Parathyroid adenoma (tissue), 2 donors: ENCODE measurements around the gene NEK4.

Experiments used
- H2AFZ ChIP-seq: fragments of 300-600 bp; sonication (generic); one replicate; pipeline ENCODE4 v1.7.0; 2017; ENCODE audit warnings: antibody characterized with exemption, mild to moderate bottlenecking
- H3K27ac ChIP-seq: fragments of 300-600 bp; sonication (generic); one replicate; pipeline ENCODE4 v1.7.0; 2017
- H3K27me3 ChIP-seq: fragments of 300-600 bp; sonication (generic); one replicate; pipeline ENCODE4 v1.7.0; 2017; ENCODE audit warnings: low read length; ENCODE audit not compliant: control insufficient read depth, insufficient read depth
- H3K36me3 ChIP-seq: fragments of 300-600 bp; sonication (generic); one replicate; pipeline ENCODE4 v1.7.0; 2017; ENCODE audit warnings: low read length; ENCODE audit not compliant: control insufficient read depth, insufficient read depth
- H3K4me1 ChIP-seq: fragments of 300-600 bp; sonication (generic); one replicate; pipeline ENCODE4 v1.7.0; 2017; ENCODE audit warnings: control low read depth
- H3K4me2 ChIP-seq: fragments of 300-600 bp; sonication (generic); one replicate; pipeline ENCODE4 v1.7.0; 2017; ENCODE audit warnings: low read length
- H3K4me3 ChIP-seq: fragments of 300-600 bp; sonication (generic); one replicate; pipeline ENCODE4 v1.7.0; 2017; ENCODE audit warnings: low read depth, low read length
- H3K79me2 ChIP-seq: fragments of 300-600 bp; sonication (generic); one replicate; pipeline ENCODE4 v1.7.0; 2017; ENCODE audit warnings: control low read depth
- H3K9ac ChIP-seq: fragments of 300-600 bp; sonication (generic); one replicate; pipeline ENCODE4 v1.7.0; 2017; ENCODE audit warnings: mild to moderate bottlenecking
- H3K9me3 ChIP-seq: fragments of 300-600 bp; sonication (generic); one replicate; pipeline ENCODE4 v1.7.0; 2017; ENCODE audit warnings: low read length; ENCODE audit not compliant: control insufficient read depth
- CTCF ChIP-seq: fragments of 300-600 bp; sonication (generic); IDR thresholded peaks from one replicate; pipeline ENCODE4 v1.7.0; 2017; ENCODE audit warnings: antibody characterized with exemption, mild to moderate bottlenecking
- donor health status: primary hyperparathyroidism.

The NEK4 gene

GRCh38 chr3:52787672-52788625, 17.2 kb upstream of the NEK4 start:
- Histone ChIP-seq H3K27me3 (no peaks in the 10 kb centered on the region), H3K9ac (no peak overlapping the region), H3K79me2 (no peaks in the 10 kb centered on the region), H2AFZ (no peak overlapping the region), H3K27ac (no peak overlapping the region), H3K4me1 (no peaks in the 10 kb centered on the region), H3K4me2 (no peak overlapping the region), H3K4me3 (no peak overlapping the region), H3K36me3 (no peaks in the 10 kb centered on the region), H3K9me3 (no peaks in the 10 kb centered on the region)
- no peak for TF ChIP-seq CTCF

DNA sequence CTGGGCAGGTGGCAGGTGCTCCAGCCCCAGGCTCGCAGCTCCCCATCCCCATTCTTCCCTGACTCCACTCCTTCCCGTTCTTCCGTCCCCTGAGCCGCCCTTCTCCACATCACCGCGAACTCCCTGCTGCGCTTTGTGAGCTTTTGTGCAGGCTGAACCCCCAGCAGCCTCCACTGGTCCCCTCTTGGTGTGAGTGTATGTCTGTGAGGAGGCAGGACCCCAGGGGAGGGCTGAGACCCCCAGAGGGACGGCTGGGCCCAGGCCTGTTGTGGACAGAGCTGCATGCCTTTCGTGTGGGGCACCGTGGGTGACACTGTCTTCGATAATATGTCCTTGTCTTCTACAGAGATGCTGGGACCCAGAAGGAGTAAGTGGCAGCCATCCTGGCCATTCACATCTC, 16.5 kb upstream of the NEK4 start:
- H3K27ac ChIP-seq: no peak overlapping the region
- no peaks in the 10 kb centered on the region for H3K4me1 ChIP-seq
- H3K9ac ChIP-seq: no peak overlapping the region
- H2AFZ ChIP-seq: no peak overlapping the region
- no peak overlapping the region for H3K4me2 ChIP-seq
- H3K27me3 ChIP-seq: no peaks in the 10 kb centered on the region
- no peak overlapping the region for H3K4me3 ChIP-seq
- H3K36me3 ChIP-seq: no peaks in the 10 kb centered on the region
- no peaks in the 10 kb centered on the region for H3K9me3 ChIP-seq
- no peak for TF ChIP-seq CTCF
- no peaks in the 10 kb centered on the region for H3K79me2 ChIP-seq

DNA sequence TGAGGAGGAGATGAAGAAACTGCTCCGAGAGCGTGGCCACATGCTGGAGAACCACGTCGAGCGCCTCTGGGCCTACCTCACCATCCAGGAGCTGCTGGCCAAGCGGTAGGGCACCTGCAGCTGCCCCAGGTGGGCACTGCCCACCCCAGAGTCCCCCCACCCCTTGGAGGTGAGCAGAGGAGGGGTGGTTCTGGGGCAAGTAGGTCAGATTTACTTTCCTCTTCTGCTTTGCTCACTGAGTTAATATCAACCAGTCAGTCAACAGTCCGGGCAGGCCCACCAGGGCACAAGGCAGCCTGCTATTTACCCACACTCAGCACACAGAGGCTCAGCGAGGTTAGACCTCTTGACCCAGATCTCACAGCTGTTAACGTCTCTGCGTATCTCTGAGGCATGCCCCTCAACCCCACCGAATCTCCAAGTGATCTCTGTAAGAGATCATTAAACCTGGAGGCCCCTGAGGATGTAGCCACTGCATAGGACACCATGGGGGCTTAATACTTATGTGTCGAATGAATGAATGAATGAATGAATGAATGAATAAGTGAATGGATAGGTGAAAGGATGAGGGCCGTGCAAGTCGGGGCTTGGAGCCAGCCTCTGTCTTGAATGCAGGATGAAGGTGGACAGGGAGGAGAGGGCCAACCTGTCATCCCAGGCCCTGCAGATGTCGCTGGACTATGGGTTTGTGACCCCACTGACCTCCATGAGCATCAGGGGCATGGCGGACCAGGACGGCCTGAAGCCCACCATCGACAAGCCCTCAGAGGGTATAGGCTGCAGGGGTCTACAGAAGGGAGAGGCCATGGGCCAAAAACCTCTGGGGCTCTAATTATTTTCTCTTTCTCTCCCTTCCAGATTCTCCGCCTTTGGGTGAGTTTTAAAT, 15.8 kb upstream of the NEK4 start:
- Histone ChIP-seq H3K9ac (no peak overlapping the region), H3K27ac (no peak overlapping the region), H3K79me2 (no peaks in the 10 kb centered on the region), H3K36me3 (no peaks in the 10 kb centered on the region), H3K4me2 (no peak overlapping the region), H3K9me3 (no peaks in the 10 kb centered on the region), H3K4me1 (no peaks in the 10 kb centered on the region), H2AFZ (no peak overlapping the region), H3K27me3 (no peaks in the 10 kb centered on the region), H3K4me3 (no peak overlapping the region)
- no peak for TF ChIP-seq CTCF

DNA sequence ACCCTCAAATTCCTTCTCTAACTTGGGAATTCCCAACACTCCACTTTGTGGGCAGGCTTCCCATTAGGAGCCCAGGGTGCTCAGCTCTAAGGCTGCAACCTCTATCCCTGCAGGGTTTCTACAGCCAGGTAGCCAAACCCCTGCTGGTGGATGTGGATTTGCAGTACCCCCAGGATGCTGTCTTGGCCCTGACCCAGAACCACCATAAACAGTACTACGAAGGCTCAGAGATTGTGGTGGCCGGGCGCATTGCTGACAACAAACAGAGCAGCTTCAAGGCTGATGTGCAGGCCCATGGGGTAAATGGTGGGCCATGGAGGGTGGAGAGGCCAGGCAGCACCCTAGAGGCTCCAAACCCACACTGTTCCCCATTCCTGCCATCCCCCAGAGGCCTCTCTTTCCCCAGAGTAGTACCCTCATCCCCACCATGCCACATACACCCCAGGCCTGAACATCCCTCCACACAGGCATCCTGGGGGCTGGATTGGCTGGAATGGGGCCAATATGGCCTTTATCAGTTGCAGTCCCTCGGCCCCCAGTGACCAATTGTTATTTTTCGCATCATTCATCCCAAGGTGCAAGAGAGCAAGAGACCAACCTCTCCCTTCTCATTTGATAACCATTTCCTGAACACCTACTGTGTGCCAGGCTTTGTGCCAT, 14.3 kb upstream of the NEK4 start:
- Histone ChIP-seq H3K9me3 (no peaks in the 10 kb centered on the region), H3K27me3 (no peaks in the 10 kb centered on the region), H2AFZ (no peak overlapping the region), H3K27ac (no peak overlapping the region), H3K4me3 (no peak overlapping the region), H3K79me2 (no peaks in the 10 kb centered on the region), H3K4me1 (no peaks in the 10 kb centered on the region), H3K9ac (no peak overlapping the region), H3K36me3 (no peaks in the 10 kb centered on the region), H3K4me2 (no peak overlapping the region)
- no peak for TF ChIP-seq CTCF
